Measurements from ENCODE around the gene UPF2. TPM values are rescaled to one million over a fixed set of nuclear protein-coding genes. Genes with fewer than 3 reads are reported as not detected.

UPF2 gene
- total and polyA plus RNA-seq, 10 of the 15 experiments (the other 5 are each of a cell fraction or from before 2014, with no cell fraction given): 21.0 to 44.4 (median 25.9) TPM

GRCh38 chr10:11874568-11875493 lies 167.8 kb downstream of the UPF2 start:
- no peaks in the 10 kb centered on the region for H4K20me1 ChIP-seq (ENCODE audit: control insufficient read depth, insufficient read depth)
- peak overlapping the region; percentile 14; the same call in 1 of the 2 replicates for H3K4me2 ChIP-seq (ENCODE audit: control insufficient read depth, insufficient read depth)
- ChIA-PET POLR2A (interaction anchor here (0.7 kb wide), 1 partner anchor 8 kb away, joined by 4 read pairs; no protein-coding TSS in a partner anchor), CTCF (no interaction called here), RAD21 (ENCODE audit: unreplicated experiment) (interaction anchor here (1.1 to 2.0 kb wide), 2 partner anchors 11 to 17 kb away, joined by 3 to 5 read pairs; no protein-coding TSS in a partner anchor), SMC1A (ENCODE audit: uncharacterized antibody, unreplicated experiment) (interaction anchor here (1.0 kb wide), 1 partner anchor 14 kb away, joined by 3 read pairs; no protein-coding TSS in a partner anchor)
- H3K9me3 ChIP-seq (replicated peaks; ENCODE audit: control insufficient read depth, insufficient read depth, low read length): no peaks in the 10 kb centered on the region
- no peaks in the 10 kb centered on the region for H3K36me3 ChIP-seq (ENCODE audit: control insufficient read depth in 2 of 2, insufficient read depth in 2 of 2, low read length in 1 of 2)
- H3K27me3 ChIP-seq (replicated peaks in 1 of 2; ENCODE audit: control insufficient read depth in 2 of 2, insufficient read depth in 2 of 2, low read length in 1 of 2): peaks cover 0 to 2% of the 10 kb centered on the region in 2 experiments; a peak in 2 of 4 replicates
- H3K9ac ChIP-seq (ENCODE audit: control insufficient read depth, insufficient read depth, low read length): no peak overlapping the region
- no peaks in the 10 kb centered on the region for H3K79me2 ChIP-seq (ENCODE audit: control insufficient read depth, insufficient read depth, low read length)
- ATAC-seq (peak; percentile 86), FAIRE-seq (no peak), DNase-seq (ENCODE audit: low read depth, low spot score) (peak; percentile 8)
- peaks cover 4% of the 10 kb centered on the region for H3K4me1 ChIP-seq (ENCODE audit: control insufficient read depth, insufficient read depth, low read length)
- intact Hi-C loops (cut with micrococcal nuclease; ENCODE audit: unreplicated experiment) (no loop called here), in situ Hi-C loops (cut with MboI) (no loop called here)
- 45% methylated on average over 20 of the region's 20 CpGs for WGBS (ENCODE audit: insufficient coverage, insufficient replicate concordance, low lambda C conversion rate, missing lambda C conversion rate)
- H2AFZ ChIP-seq (ENCODE audit: control insufficient read depth, low read depth, low read length): peak overlapping the region; percentile 31
- BruUV-seq (replicated peaks): no TSS peak
- H3K27ac ChIP-seq (ENCODE audit: control insufficient read depth, insufficient read depth): no peak overlapping the region
- H3K4me3 ChIP-seq: no peak overlapping the region
- TF ChIP-seq CEBPB (IDR thresholded peaks at IDR 0.05; ENCODE audit: borderline replicate concordance in 1 of 2, low read depth in 2 of 2, low read length in 2 of 2): no peak
- peak; percentile 70 for TF ChIP-seq USF2 (IDR thresholded peaks at IDR 0.05; ENCODE audit: borderline replicate concordance, low read depth, low read length)
- TF ChIP-seq MAX (IDR thresholded peaks at IDR 0.05; ENCODE audit: low read depth, low read length): 0 out of 2 replicates have a peak, but pooled peaks have one; percentile 41
- TF ChIP-seq CTCF (IDR thresholded peaks at IDR 0.05 in 2 of 3, conservative IDR thresholded peaks at IDR 0.05 in 1 of 3; ENCODE audit: control insufficient read depth in 2 of 3, extremely low read depth in 1 of 3, insufficient read depth in 1 of 3, low read depth in 3 of 3, low read length in 3 of 3): no peak
- TF ChIP-seq HDGF (IDR thresholded peaks at IDR 0.05): 0 out of 2 replicates have a peak, but pooled peaks have one; percentile 25
- no peak for TF ChIP-seq EED (IDR thresholded peaks at IDR 0.05; ENCODE audit: low read depth)
- TF ChIP-seq RUNX3 (IDR thresholded peaks at IDR 0.05; ENCODE audit: low read length): peak; percentile 53; the same call in 1 of the 2 replicates
- TF ChIP-seq BMI1 (IDR thresholded peaks at IDR 0.05; ENCODE audit: borderline replicate concordance): peak; percentile 75; the same call in 1 of the 2 replicates
- no peak for TF ChIP-seq ZSCAN29 (IDR thresholded peaks at IDR 0.05)
- no peak for TF ChIP-seq ESRRA (IDR thresholded peaks at IDR 0.05; ENCODE audit: low read length)
- no peak for TF ChIP-seq YBX1 (IDR thresholded peaks at IDR 0.05)
- peak; percentile 63 for TF ChIP-seq PKNOX1 (IDR thresholded peaks at IDR 0.05)
- peak; percentile 79; the same call in 1 of the 2 replicates for TF ChIP-seq NFXL1 (IDR thresholded peaks at IDR 0.05; ENCODE audit: borderline replicate concordance)
- no peak for TF ChIP-seq NFIC (IDR thresholded peaks at IDR 0.05; ENCODE audit: low read depth, low read length)
- TF ChIP-seq MXI1 (IDR thresholded peaks at IDR 0.05; ENCODE audit: low read depth, low read length): peak; percentile 74; the same call in 1 of the 2 replicates

Data from GM12878 (cell line).